Measurements from ENCODE around the gene TRIM33. TPM values are rescaled to one million over a fixed set of nuclear protein-coding genes. Genes with fewer than 3 reads are reported as not detected.
A peak's percentile ranks its signal among the peaks of the same experiment; 100 is the strongest.

Gene TRIM33
- total RNA-seq, 1 donor from 2014 or later: 72.3 TPM

GRCh38 chr1:114524944-114525343 lies 13.9 kb upstream of the TRIM33 start:
- no peaks in the 10 kb centered on the region for H3K27me3 Mint-ChIP-seq (ENCODE audit: low read depth)
- no peak for DNase-seq (ENCODE audit: low spot score in 2 of 2, unreplicated experiment in 2 of 2)
- peaks cover 13% of the 10 kb centered on the region for H3K4me1 Mint-ChIP-seq
- no peak for TF ChIP-seq CTCF (IDR thresholded peaks at IDR 0.05; ENCODE audit: unreplicated experiment)
- H3K9me3 Mint-ChIP-seq: no peaks in the 10 kb centered on the region
- no peaks in the 10 kb centered on the region for H3K36me3 Mint-ChIP-seq
- H3K4me3 Mint-ChIP-seq: no peak overlapping the region
- H3K27ac Mint-ChIP-seq: peak overlapping the region; percentile 32

- no peak overlapping the region for H3K27ac Mint-ChIP-seq
Observed at GRCh38 chr1:114522264-114522575, 11.2 kb upstream of the TRIM33 start.

GRCh38 chr1:114521396-114522263 lies 10.6 kb upstream of the TRIM33 start:
- no peak overlapping the region for H3K27ac Mint-ChIP-seq
- DNase-seq (ENCODE audit: low spot score in 2 of 2, unreplicated experiment in 2 of 2): no peak
- H3K36me3 Mint-ChIP-seq: no peaks in the 10 kb centered on the region
- peaks cover 13% of the 10 kb centered on the region for H3K4me1 Mint-ChIP-seq
- H3K9me3 Mint-ChIP-seq: no peaks in the 10 kb centered on the region
- no peak overlapping the region for H3K4me3 Mint-ChIP-seq
- H3K27me3 Mint-ChIP-seq (ENCODE audit: low read depth): no peaks in the 10 kb centered on the region
- no peak for TF ChIP-seq CTCF (IDR thresholded peaks at IDR 0.05; ENCODE audit: unreplicated experiment)

More at GRCh38 chr1:114522264-114522575, 11.2 kb upstream of the TRIM33 start:
- H3K36me3 Mint-ChIP-seq: no peaks in the 10 kb centered on the region
- H3K27me3 Mint-ChIP-seq (ENCODE audit: low read depth): no peaks in the 10 kb centered on the region
- DNase-seq (ENCODE audit: low spot score in 2 of 2, unreplicated experiment in 2 of 2): no peak
- no peaks in the 10 kb centered on the region for H3K9me3 Mint-ChIP-seq
- H3K4me1 Mint-ChIP-seq: peaks cover 13% of the 10 kb centered on the region
- TF ChIP-seq CTCF (IDR thresholded peaks at IDR 0.05; ENCODE audit: unreplicated experiment): no peak
- H3K4me3 Mint-ChIP-seq: no peak overlapping the region

- TF ChIP-seq CTCF (IDR thresholded peaks at IDR 0.05; ENCODE audit: unreplicated experiment): no peak
- H3K27ac Mint-ChIP-seq: no peak overlapping the region
- peaks cover 2% of the 10 kb centered on the region for H3K27me3 Mint-ChIP-seq (ENCODE audit: low read depth)
- H3K9me3 Mint-ChIP-seq: no peaks in the 10 kb centered on the region
- H3K4me3 Mint-ChIP-seq: no peak overlapping the region
- H3K36me3 Mint-ChIP-seq: no peaks in the 10 kb centered on the region
- H3K4me1 Mint-ChIP-seq: peaks cover 8% of the 10 kb centered on the region
- no peak for DNase-seq (ENCODE audit: low spot score in 2 of 2, unreplicated experiment in 2 of 2)
Observed at GRCh38 chr1:114517348-114517747, 6.3 kb upstream of the TRIM33 start.

GRCh38 chr1:114512595-114513280 lies 1.7 kb upstream of the TRIM33 start:
- peaks cover 34% of the 10 kb centered on the region for H3K4me1 Mint-ChIP-seq
- TF ChIP-seq CTCF (IDR thresholded peaks at IDR 0.05; ENCODE audit: unreplicated experiment): no peak
- peaks cover 2% of the 10 kb centered on the region for H3K27me3 Mint-ChIP-seq (ENCODE audit: low read depth)
- no peaks in the 10 kb centered on the region for H3K9me3 Mint-ChIP-seq
- no peak for DNase-seq (ENCODE audit: low spot score in 2 of 2, unreplicated experiment in 2 of 2)
- H3K36me3 Mint-ChIP-seq: no peaks in the 10 kb centered on the region
- peak overlapping the region; percentile 86 for H3K4me3 Mint-ChIP-seq
- peak overlapping the region; percentile 98 for H3K27ac Mint-ChIP-seq

Measured in mesothelial cell of epicardium (in vitro differentiated cells).